H1 (cell line): ENCODE data around the gene TIGD6. TPM values are rescaled to one million over a fixed set of nuclear protein-coding genes. Genes with fewer than 3 reads are reported as not detected.

Source experiments
- CTCF ChIA-PET: fragments of 300-600 bp; sonication (Branson Sonifier 250); formaldehyde crosslinking; loops from one replicate; lab custom pipeline; 2021; ENCODE audit not compliant: partially characterized antibody; lab: Charles Lee
- POLR2A ChIA-PET: fragments of 300-600 bp; sonication (Branson Sonifier 250); formaldehyde crosslinking; loops from one replicate; lab custom pipeline; 2021; ENCODE audit warnings: inconsistent platforms; ENCODE audit not compliant: partially characterized antibody; lab: Charles Lee
- DNase-seq, 2 experiments: peaks; one replicate each; pipeline versions ENCODE4 v3.0.0 to v3.0.0-alpha.2; 2010 to 2022; ENCODE audit warnings: low spot score in 2 of 2, low read depth in 1 of 2, mixed read lengths in 1 of 2
- FAIRE-seq: peaks from 2 replicates; lab custom pipeline; 2011; peaks lifted over from hg19 to GRCh38; lab: Jason Lieb, UNC
- H2AFZ ChIP-seq: 2 replicates; pipeline ENCODE4 v1.8.1; 2012; ENCODE audit warnings: low read length, inconsistent platforms
- H2AK5ac ChIP-seq: 2 replicates; pipeline ENCODE4 v1.6.1; 2013; ENCODE audit warnings: low read depth, low read length
- H2BK120ac ChIP-seq: replicated peaks from 2 replicates; pipeline ENCODE3; 2013; ENCODE audit warnings: low read depth, low read length, inconsistent platforms
- H2BK12ac ChIP-seq: 2 replicates; pipeline ENCODE4 v1.6.1; 2013; ENCODE audit warnings: low read depth, low read length
- H2BK15ac ChIP-seq: 2 replicates; pipeline ENCODE4 v1.6.1; 2013; ENCODE audit warnings: low read length
- H2BK20ac ChIP-seq: 2 replicates; pipeline ENCODE4 v1.6.1; 2013; ENCODE audit warnings: low read length
- H2BK5ac ChIP-seq: 2 replicates; pipeline ENCODE4 v1.6.1; 2013; ENCODE audit warnings: low read depth, low read length
- H3K14ac ChIP-seq: 2 replicates; pipeline ENCODE4 v1.6.1; 2013; ENCODE audit warnings: inconsistent platforms; ENCODE audit not compliant: insufficient read length
- H3K18ac ChIP-seq: 2 replicates; pipeline ENCODE4 v1.6.1; 2013; ENCODE audit warnings: low read length; ENCODE audit errors: extremely low read depth
- H3K23ac ChIP-seq: 2 replicates; pipeline ENCODE4 v1.6.1; 2013; ENCODE audit warnings: inconsistent platforms; ENCODE audit not compliant: insufficient read length
- H3K23me2 ChIP-seq: 2 replicates; pipeline ENCODE4 v1.6.1; 2013; ENCODE audit warnings: low read depth, low read length
- H3K27ac ChIP-seq: 2 replicates; pipeline ENCODE4 v1.6.1; 2011; ENCODE audit warnings: low read depth, low read length, inconsistent platforms
- H3K27me3 ChIP-seq, 4 experiments: replicated peaks in 1 of 4; 1 replicate in 1 of 4; 2 replicates in 3 of 4; pipeline versions ENCODE4 v1.6.1 to v1.8.1; 2011 to 2013; ENCODE audit warnings: low read length in 3 of 4, mild to moderate bottlenecking in 3 of 4, inconsistent platforms in 2 of 4, mixed read lengths in 2 of 4, moderate library complexity in 1 of 4; ENCODE audit not compliant: control insufficient read depth in 3 of 4, insufficient read depth in 3 of 4; ENCODE audit errors: extremely low read depth in 1 of 4
- H3K36me3 ChIP-seq, 4 experiments: 2 replicates each; pipeline versions ENCODE4 v1.6.1 to v1.8.1; 2011 to 2013; ENCODE audit warnings: mild to moderate bottlenecking in 4 of 4, low read length in 3 of 4, moderate library complexity in 2 of 4, control low read depth in 1 of 4, inconsistent platforms in 1 of 4; ENCODE audit not compliant: insufficient read depth in 4 of 4, control insufficient read depth in 2 of 4
- H3K4ac ChIP-seq: replicated peaks from 2 replicates; pipeline ENCODE3; 2013; ENCODE audit warnings: low read length, low read depth, mixed read lengths, inconsistent platforms; ENCODE audit not compliant: insufficient read length
- H3K4me1 ChIP-seq, 4 experiments: replicated peaks in 1 of 4; 1 replicate in 1 of 4; 2 replicates in 3 of 4; pipeline versions ENCODE4 v1.6.1 to v1.8.1; 2011 to 2013; ENCODE audit warnings: low read length in 3 of 4, inconsistent platforms in 2 of 4, mixed read lengths in 1 of 4; ENCODE audit not compliant: insufficient read depth in 4 of 4, control insufficient read depth in 3 of 4
- H3K4me2 ChIP-seq, 2 experiments: 2 replicates each; pipeline versions ENCODE4 v1.6.1 to v1.8.1; 2011 to 2013; ENCODE audit warnings: low read depth in 2 of 2, low read length in 2 of 2, control low read depth in 1 of 2, inconsistent platforms in 1 of 2, mild to moderate bottlenecking in 1 of 2; ENCODE audit not compliant: insufficient read depth in 1 of 2
- H3K4me3 ChIP-seq, 4 experiments: fragments of 200-600, 300-600 bp in 1 of 4; sonication (generic), shearing (Covaris generic), sonication (Bioruptor Twin) in 1 of 4; 2 replicates each; pipeline versions ENCODE4 v1.5.1 to v1.8.1; 2011 to 2016; ENCODE audit warnings: low read length in 4 of 4, low read depth in 3 of 4, control low read depth in 2 of 4, inconsistent platforms in 2 of 4, mild to moderate bottlenecking in 2 of 4, mixed read lengths in 1 of 4, moderate library complexity in 1 of 4; ENCODE audit not compliant: insufficient read depth in 2 of 4; ENCODE audit errors: extremely low read depth in 1 of 4
- H3K56ac ChIP-seq: replicated peaks from 2 replicates; pipeline ENCODE3; 2013; ENCODE audit warnings: low read depth, mild to moderate bottlenecking, mixed read lengths, low read length, inconsistent platforms; ENCODE audit not compliant: insufficient read length
- H3K79me1 ChIP-seq: 2 replicates; pipeline ENCODE4 v1.6.1; 2013; ENCODE audit warnings: low read depth, low read length, control low read depth
- H3K79me2 ChIP-seq, 2 experiments: 2 replicates each; pipeline versions ENCODE4 v1.6.1 to v1.8.1; 2012 to 2013; ENCODE audit warnings: low read length in 2 of 2, mild to moderate bottlenecking in 2 of 2, inconsistent platforms in 1 of 2; ENCODE audit not compliant: insufficient read depth in 2 of 2, control insufficient read depth in 1 of 2
- H3K9ac ChIP-seq, 4 experiments: replicated peaks in 1 of 4; 1 replicate in 1 of 4; 2 replicates in 3 of 4; pipeline versions ENCODE4 v1.6.1 to v1.8.1; 2011 to 2013; ENCODE audit warnings: low read depth in 3 of 4, low read length in 3 of 4, control low read depth in 2 of 4, mild to moderate bottlenecking in 2 of 4, moderate library complexity in 2 of 4, inconsistent platforms in 1 of 4; ENCODE audit errors: extremely low read depth in 1 of 4
- H3K9me3 ChIP-seq, 2 experiments: 2 replicates each; pipeline versions ENCODE4 v1.6.1 to v1.8.1; 2012 to 2013; ENCODE audit warnings: mild to moderate bottlenecking in 2 of 2, moderate library complexity in 2 of 2, control low read depth in 1 of 2, inconsistent platforms in 1 of 2, low read depth in 1 of 2, low read length in 1 of 2, mixed read lengths in 1 of 2; ENCODE audit not compliant: insufficient read depth in 2 of 2
- H4K20me1 ChIP-seq, 2 experiments: replicated peaks in 1 of 2; 2 replicates each; pipeline versions ENCODE3 to v1.8.1; 2011 to 2013; ENCODE audit warnings: inconsistent platforms in 2 of 2, low read length in 2 of 2, mild to moderate bottlenecking in 1 of 2; ENCODE audit not compliant: insufficient read depth in 2 of 2, control insufficient read depth in 1 of 2
- H4K5ac ChIP-seq: 2 replicates; pipeline ENCODE4 v1.6.1; 2013; ENCODE audit warnings: low read length, low read depth, mixed read lengths, inconsistent platforms; ENCODE audit not compliant: insufficient read length
- H4K8ac ChIP-seq: 2 replicates; pipeline ENCODE4 v1.8.0; 2013; ENCODE audit warnings: mild to moderate bottlenecking, moderate library complexity, low read length, inconsistent platforms; ENCODE audit not compliant: insufficient read depth; ENCODE audit errors: extremely low read depth
- H4K91ac ChIP-seq: replicated peaks from 2 replicates; pipeline ENCODE3; 2013; ENCODE audit warnings: low read length, mixed read lengths, inconsistent platforms; ENCODE audit not compliant: insufficient read length
- BACH1 ChIP-seq: IDR thresholded peaks from 2 replicates; pipeline ENCODE4 v1.6.1; 2012; ENCODE audit warnings: low read length, improper control_type of control experiment
- BCL11A ChIP-seq, 2 experiments: IDR thresholded peaks; one replicate each; pipeline ENCODE4 v1.6.1; 2011; ENCODE audit warnings: low read depth in 2 of 2, low read length in 2 of 2, mild to moderate bottlenecking in 2 of 2
- CEBPB ChIP-seq: IDR thresholded peaks from 2 replicates; pipeline ENCODE4 v1.6.1; 2012; ENCODE audit warnings: low read depth, low read length
- CHD2 ChIP-seq: IDR thresholded peaks from 2 replicates; pipeline ENCODE4 v1.6.1; 2012; ENCODE audit warnings: low read length, improper control_type of control experiment
- CREB1 ChIP-seq: IDR thresholded peaks from 2 replicates; pipeline ENCODE4 v1.6.1; 2012; ENCODE audit warnings: inconsistent platforms
- GABPA ChIP-seq: IDR thresholded peaks from 2 replicates; pipeline ENCODE4 v1.6.1; 2011; ENCODE audit warnings: mild to moderate bottlenecking, low read length, moderate library complexity, borderline replicate concordance; ENCODE audit not compliant: insufficient read depth
- JUN ChIP-seq: IDR thresholded peaks from 2 replicates; pipeline ENCODE4 v1.6.1; 2011; ENCODE audit warnings: low read depth, mild to moderate bottlenecking, improper control_type of control experiment, low read length
- JUND ChIP-seq: IDR thresholded peaks from 2 replicates; pipeline ENCODE4 v1.6.1; 2011; ENCODE audit warnings: mild to moderate bottlenecking, improper control_type of control experiment, low read length
- NRF1 ChIP-seq: IDR thresholded peaks from 2 replicates; pipeline ENCODE4 v1.6.1; 2011; ENCODE audit warnings: mild to moderate bottlenecking, low read depth, low read length, improper control_type of control experiment
- RAD21 ChIP-seq, 2 experiments: IDR thresholded peaks in 1 of 2; conservative IDR thresholded peaks in 1 of 2; 2 replicates each; pipeline ENCODE4 v1.6.1; 2011; ENCODE audit warnings: low read depth in 2 of 2, low read length in 2 of 2, improper control_type of control experiment in 1 of 2, inconsistent platforms in 1 of 2, mild to moderate bottlenecking in 1 of 2, moderate library complexity in 1 of 2
- RBBP5 ChIP-seq: IDR thresholded peaks from 2 replicates; pipeline ENCODE4 v1.7.1; 2012; ENCODE audit warnings: low read depth, mild to moderate bottlenecking, inconsistent platforms, low read length, moderate library complexity, borderline replicate concordance
- RNF2 ChIP-seq: fragments of 200-900, 300-1000 bp; sonication (generic); IDR thresholded peaks from 2 replicates; pipeline ENCODE4 v1.7.1; 2016; ENCODE audit warnings: borderline replicate concordance, low read depth, mild to moderate bottlenecking, antibody characterized with exemption, low read length; ENCODE audit not compliant: poor library complexity, severe bottlenecking; ENCODE audit errors: missing control alignments
- SAP30 ChIP-seq: fragments of 300-600 bp; sonication (generic); IDR thresholded peaks from 2 replicates; pipeline ENCODE4 v1.7.1; 2012; ENCODE audit warnings: low read length, moderate library complexity, mild to moderate bottlenecking, inconsistent platforms; ENCODE audit not compliant: insufficient read depth, insufficient replicate concordance
- TCF12 ChIP-seq: IDR thresholded peaks from 2 replicates; pipeline ENCODE4 v1.6.1; 2011; ENCODE audit warnings: low read depth, mild to moderate bottlenecking, low read length
- WGBS, 2 experiments: shearing (Covaris generic) in 1 of 2; methylation state at CpG; one replicate each; pipeline versions ENCODE4 v1.1.6 to v1.1.7; 2013 to 2015; ENCODE audit warnings: low lambda C conversion rate in 2 of 2, mixed read lengths in 2 of 2, inconsistent platforms in 1 of 2, low coverage in 1 of 2, missing lambda C conversion rate in 1 of 2; ENCODE audit not compliant: insufficient replicate concordance in 2 of 2, insufficient coverage in 1 of 2, insufficient read length in 1 of 2; ENCODE audit errors: extremely low coverage in 1 of 2, missing lambda C conversion rate in 1 of 2; 5-methylcytosine and 5-hydroxymethylcytosine counted together
- polyA plus RNA-seq, 7 experiments: library from polyadenylated mRNA; depleted of rRNA in 3 of 7; stranded (reverse) in 5 of 7; unstranded in 2 of 7; fragments of >200 nt in 5 of 7; fragments of 200-250 nt in 2 of 7; gene quantifications; 1 replicate in 5 of 7; 2 replicates in 1 of 7; 4 replicates in 1 of 7; pipeline versions ENCODE4 v1.2.1 to v1.2.3, GENCODE V29; 2011 to 2013; ENCODE audit warnings: missing spikeins in 2 of 7, mixed read lengths in 2 of 7
- total RNA-seq: library from RNA; stranded (reverse); fragmentation: NEBNext Ultra II Directional; extraction: Animal tissue kit (Norgen Biotek cat#: 25700); gene quantifications from 2 replicates; pipeline ENCODE4 v1.2.1, GENCODE V29; 2021

TIGD6 gene
- total and polyA plus RNA-seq, 2 of the 8 experiments (the other 6 are each of a cell fraction or from before 2014, with no cell fraction given), result 1.3 to 2.4 TPM

DNA sequence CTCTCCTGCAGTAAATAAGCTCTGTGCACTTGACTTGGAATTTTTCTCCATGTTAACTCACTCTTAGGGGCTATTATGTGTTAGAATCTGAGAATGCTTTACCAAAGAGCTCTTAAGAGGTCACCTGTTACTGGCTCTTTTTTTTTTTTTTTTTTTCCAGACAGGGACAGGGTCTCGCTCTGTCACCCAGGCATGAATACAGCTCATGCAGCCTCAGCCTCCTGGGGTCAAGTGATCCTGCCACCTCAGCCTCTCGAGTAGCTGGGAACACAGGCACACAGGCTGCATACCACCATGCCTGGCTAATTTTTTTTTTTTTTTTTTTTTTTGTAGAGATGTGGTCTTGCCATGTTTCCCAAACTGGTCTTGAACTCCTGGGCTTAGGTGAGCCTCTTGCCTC is 22.2 kb upstream of the TIGD6 start:
- no peak overlapping the region for H2BK20ac ChIP-seq
- H3K56ac ChIP-seq, result no peak overlapping the region
- no peak overlapping the region for H2AFZ ChIP-seq
- ChIA-PET CTCF (interaction anchor here (0.7 to 1.4 kb wide), 3 partner anchors 32 to 141 kb away, joined by 3 to 4 read pairs (median 3); no protein-coding TSS in a partner anchor), POLR2A (interaction anchor here (1.1 to 1.2 kb wide), 2 partner anchors 8 to 23 kb away, joined by 3 to 4 read pairs; partner anchors contain the start of genes HMGXB3 and TIGD6)
- no peaks in the 10 kb centered on the region for H3K79me1 ChIP-seq
- no peak overlapping the region for H4K5ac ChIP-seq
- no peaks in the 10 kb centered on the region for H3K27me3 ChIP-seq
- H3K27ac ChIP-seq, result no peak overlapping the region
- WGBS, 2 experiments, result 83% methylated on average over 1 of the region's 2 CpGs; no CpG with 5 or more reads in 1 of the 2 experiments
- no peak overlapping the region for H3K14ac ChIP-seq
- H3K18ac ChIP-seq, result no peak overlapping the region
- peaks cover 0 to 2% of the 10 kb centered on the region in 2 experiments for H4K20me1 ChIP-seq
- H3K9me3 ChIP-seq, result no peaks in the 10 kb centered on the region
- peaks cover 3 to 67% (median 34%) of the 10 kb centered on the region in 4 experiments; a peak in 6 of 8 replicates for H3K36me3 ChIP-seq
- no peak overlapping the region for H3K4me2 ChIP-seq
- no peaks in the 10 kb centered on the region for H3K23me2 ChIP-seq
- H4K8ac ChIP-seq, result no peak overlapping the region
- no peak overlapping the region for H4K91ac ChIP-seq
- no peak overlapping the region for H3K4ac ChIP-seq
- H2AK5ac ChIP-seq, result no peak overlapping the region
- no peak overlapping the region for H2BK120ac ChIP-seq
- no peaks in the 10 kb centered on the region for H3K79me2 ChIP-seq
- no peak overlapping the region for H2BK15ac ChIP-seq
- FAIRE-seq (no peak), DNase-seq (no peak)
- H3K23ac ChIP-seq, result no peak overlapping the region
- H3K9ac ChIP-seq, result no peak overlapping the region; a peak in 1 of 7 replicates
- H3K4me1 ChIP-seq, result no peaks in the 10 kb centered on the region; a peak in 1 of 7 replicates
- no peak overlapping the region for H2BK12ac ChIP-seq
- no peak overlapping the region for H3K4me3 ChIP-seq
- no peak overlapping the region for H2BK5ac ChIP-seq
- TF ChIP-seq RBBP5, result no peak
- no peak for TF ChIP-seq JUND
- TF ChIP-seq SAP30, result no peak
- no peak for TF ChIP-seq CHD2
- TF ChIP-seq RAD21 (IDR thresholded peaks at IDR 0.05 in 1 of 2, conservative IDR thresholded peaks at IDR 0.05 in 1 of 2; ENCODE audit: low read depth in 2 of 2, low read length in 2 of 2), result no peak
- TF ChIP-seq CEBPB, result no peak
- no peak for TF ChIP-seq JUN
- no peak for TF ChIP-seq BCL11A (IDR thresholded peaks at IDR 0.05; ENCODE audit: low read depth in 2 of 2, low read length in 2 of 2)
- no peak for TF ChIP-seq RNF2
- no peak for TF ChIP-seq TCF12
- TF ChIP-seq GABPA, result no peak
- TF ChIP-seq NRF1, result no peak
- TF ChIP-seq CREB1, result no peak
- TF ChIP-seq BACH1, result no peak
